Suprapubic skin (tissue), 3 donors: ENCODE measurements around the gene ZEB1.

ENCODE experiments used
- EP300 ChIP-seq: sonication (generic); formaldehyde crosslinking; IDR thresholded peaks from one replicate; pipeline ENCODE4 v1.6.1; 2017; ENCODE audit warnings: antibody characterized with exemption
- POLR2A ChIP-seq, 2 donors: fragments of 450-650 bp; IDR thresholded peaks; one replicate each; pipeline ENCODE4 v1.6.1; 2017; ENCODE audit warnings: antibody characterized with exemption in 2 of 2, mild to moderate bottlenecking in 2 of 2, moderate library complexity in 2 of 2
- TF ChIP-seq, protein P1 (sequence below), 2 donors: fragments of 200-600 bp in 1 of 2; fragments of 450-650 bp in 1 of 2; sonication (generic) in 1 of 2; IDR thresholded peaks; one replicate each; pipeline ENCODE4 v1.5.1; 2016 to 2019; ENCODE audit warnings: antibody characterized with exemption in 2 of 2, mild to moderate bottlenecking in 1 of 2, moderate library complexity in 1 of 2

DNA sequence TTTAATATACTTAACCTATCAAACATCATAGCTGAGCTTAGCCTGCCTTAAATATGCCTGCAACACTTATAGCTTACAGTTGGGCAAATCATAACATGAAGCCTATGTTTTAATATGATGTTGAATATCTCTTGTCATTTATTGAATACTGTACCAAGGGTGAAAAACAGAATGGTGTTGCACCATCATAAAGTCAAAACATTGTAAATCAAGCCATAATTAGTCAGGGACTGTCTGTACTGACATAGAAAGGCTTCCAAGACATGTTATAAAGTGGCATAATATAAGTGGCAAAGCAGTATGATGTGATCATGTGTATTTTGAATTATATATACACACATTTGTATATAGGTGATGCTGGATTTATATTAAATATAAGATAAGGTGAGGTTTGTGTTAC, 140.0 kb downstream of the ZEB1 start:
- TF ChIP-seq POLR2A (IDR thresholded peaks at IDR 0.05) (no peak), EP300 (no peak)
- TF ChIP-seq, protein P1, sequence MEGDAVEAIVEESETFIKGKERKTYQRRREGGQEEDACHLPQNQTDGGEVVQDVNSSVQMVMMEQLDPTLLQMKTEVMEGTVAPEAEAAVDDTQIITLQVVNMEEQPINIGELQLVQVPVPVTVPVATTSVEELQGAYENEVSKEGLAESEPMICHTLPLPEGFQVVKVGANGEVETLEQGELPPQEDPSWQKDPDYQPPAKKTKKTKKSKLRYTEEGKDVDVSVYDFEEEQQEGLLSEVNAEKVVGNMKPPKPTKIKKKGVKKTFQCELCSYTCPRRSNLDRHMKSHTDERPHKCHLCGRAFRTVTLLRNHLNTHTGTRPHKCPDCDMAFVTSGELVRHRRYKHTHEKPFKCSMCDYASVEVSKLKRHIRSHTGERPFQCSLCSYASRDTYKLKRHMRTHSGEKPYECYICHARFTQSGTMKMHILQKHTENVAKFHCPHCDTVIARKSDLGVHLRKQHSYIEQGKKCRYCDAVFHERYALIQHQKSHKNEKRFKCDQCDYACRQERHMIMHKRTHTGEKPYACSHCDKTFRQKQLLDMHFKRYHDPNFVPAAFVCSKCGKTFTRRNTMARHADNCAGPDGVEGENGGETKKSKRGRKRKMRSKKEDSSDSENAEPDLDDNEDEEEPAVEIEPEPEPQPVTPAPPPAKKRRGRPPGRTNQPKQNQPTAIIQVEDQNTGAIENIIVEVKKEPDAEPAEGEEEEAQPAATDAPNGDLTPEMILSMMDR (IDR thresholded peaks at IDR 0.05) = no peak
